ENCODE data around the gene RMDN3.

The RMDN3 gene

GRCh38 chr15:40688932-40689799, 65.9 kb downstream of the RMDN3 start:
- DNase-seq: no peak

Measured in NCI-H2107 (cell line).